Sigmoid colon (tissue), 4 donors: ENCODE measurements around the gene BANP.

Experiments
- CTCF ChIP-seq, 4 experiments: fragments of 450-650 bp in 3 of 4; fragments of 200-600 bp in 1 of 4; IDR thresholded peaks; one replicate each; pipeline ENCODE4 v1.5.1; 2016 to 2019; ENCODE audit warnings: antibody characterized with exemption in 4 of 4, mild to moderate bottlenecking in 3 of 4, moderate library complexity in 2 of 4
- EP300 ChIP-seq, 4 donors: sonication (generic); formaldehyde crosslinking; IDR thresholded peaks; one replicate each; pipeline ENCODE4 v1.6.1; 2017; ENCODE audit warnings: antibody characterized with exemption in 4 of 4
- POLR2A ChIP-seq, 2 donors: fragments of 450-650 bp; IDR thresholded peaks; one replicate each; pipeline ENCODE4 v1.6.1; 2016; ENCODE audit warnings: antibody characterized with exemption in 2 of 2, mild to moderate bottlenecking in 2 of 2, moderate library complexity in 2 of 2

GRCh38 chr16:87958632-87959031 lies 7.4 kb downstream of the BANP start:
- TF ChIP-seq CTCF (IDR thresholded peaks at IDR 0.05) = no peak
- no peak for TF ChIP-seq EP300 (IDR thresholded peaks at IDR 0.05)
- no peak for TF ChIP-seq POLR2A (IDR thresholded peaks at IDR 0.05)
